ENCODE measurements around the gene DET1. TPM values are rescaled to one million over a fixed set of nuclear protein-coding genes. Genes with fewer than 3 reads are reported as not detected.
"Not testable (repeated sequence)": the region's sequence is repeated elsewhere in the genome, so short reads cannot be mapped to it uniquely, and the experiment has no call there.

DET1 gene
- 7.6 TPM for total RNA-seq
- long read RNA-seq, partial matches to known transcripts = 2 of 15 reads
- long read RNA-seq, other reads (novel, unspliced or antisense) = 4 of 15 reads

GRCh38 chr15:88546248-88547129 is at the start of gene DET1:
Gene DET1, minus strand, starts transcription at chr15:88546681. Its CDS starts 14,976 bp downstream, at chr15:88531705.
- peak; percentile 98 for ATAC-seq
- peak; percentile 95 for DNase-seq
- intact Hi-C loops (cut with micrococcal nuclease) = no loop called here

GRCh38 chr15:88591384-88591783 is 44.9 kb upstream of the DET1 start:
- DNase-seq (no peak), ATAC-seq (no peak)
- intact Hi-C loops (cut with micrococcal nuclease) = no loop called here

DNA sequence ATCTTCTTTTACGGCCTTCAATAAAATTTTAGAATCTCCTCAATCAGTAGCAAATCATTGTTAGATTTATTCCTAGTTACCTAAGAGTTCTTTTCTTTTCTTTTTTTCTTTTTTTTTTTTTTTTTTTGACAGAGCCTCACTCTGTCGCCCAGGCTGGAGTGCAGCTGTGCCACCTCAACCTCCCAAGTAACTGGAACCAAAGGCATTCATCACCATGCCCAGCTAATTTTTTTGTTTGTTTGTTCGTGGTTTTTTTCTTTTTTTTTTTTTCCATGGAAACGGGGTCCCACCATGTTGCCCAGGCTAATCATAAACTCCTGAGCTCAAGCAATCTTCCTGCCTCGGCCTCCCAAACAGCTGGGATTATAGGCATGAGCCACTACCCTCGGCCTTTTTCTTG is 44.3 kb upstream of the DET1 start:
- DNase-seq = no peak
- no peak for ATAC-seq
- intact Hi-C loops (cut with micrococcal nuclease) = no loop called here

DNA sequence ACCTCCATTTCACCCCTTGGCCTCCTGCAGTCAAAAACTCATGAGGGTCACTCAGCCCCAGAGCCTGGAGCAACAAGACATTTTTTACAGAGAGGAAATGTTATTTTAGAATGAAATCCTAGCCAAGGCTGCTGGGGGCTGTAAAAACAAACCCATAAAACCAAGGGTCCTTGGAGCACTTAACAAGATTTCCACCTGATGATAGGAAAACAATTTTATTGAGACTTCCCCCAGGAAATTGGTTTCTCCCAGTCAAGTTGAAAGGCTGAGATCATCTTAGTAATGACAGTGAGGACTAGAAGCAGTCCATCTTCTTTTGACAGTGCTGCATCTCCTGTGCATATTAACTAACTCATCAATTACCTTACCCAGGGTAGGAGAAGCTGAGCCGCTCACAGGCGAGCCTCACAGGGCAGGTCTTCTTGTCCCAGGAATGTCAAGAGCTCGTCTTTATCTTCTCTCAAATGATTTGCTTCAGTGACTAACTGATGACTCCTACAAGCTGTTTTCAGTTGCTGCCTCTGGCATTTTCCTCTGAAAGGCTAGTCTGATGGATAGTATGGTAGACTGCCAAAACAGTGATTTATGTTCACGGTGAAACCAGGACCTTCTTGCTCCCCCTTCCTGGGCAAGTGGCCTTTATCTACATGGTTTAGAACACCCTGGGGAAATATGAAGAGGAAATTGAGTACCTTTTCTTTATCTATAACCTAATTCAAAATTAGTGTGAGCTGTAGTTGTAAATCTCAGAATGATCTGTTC is 40.1 kb upstream of the DET1 start:
- no peak for ATAC-seq
- DNase-seq = no peak
- intact Hi-C loops (cut with micrococcal nuclease) = no loop called here

GRCh38 chr15:88580532-88580931 is 34.1 kb upstream of the DET1 start:
- DNase-seq (no peak), ATAC-seq (no peak)
- intact Hi-C loops (cut with micrococcal nuclease) = no loop called here

DNA sequence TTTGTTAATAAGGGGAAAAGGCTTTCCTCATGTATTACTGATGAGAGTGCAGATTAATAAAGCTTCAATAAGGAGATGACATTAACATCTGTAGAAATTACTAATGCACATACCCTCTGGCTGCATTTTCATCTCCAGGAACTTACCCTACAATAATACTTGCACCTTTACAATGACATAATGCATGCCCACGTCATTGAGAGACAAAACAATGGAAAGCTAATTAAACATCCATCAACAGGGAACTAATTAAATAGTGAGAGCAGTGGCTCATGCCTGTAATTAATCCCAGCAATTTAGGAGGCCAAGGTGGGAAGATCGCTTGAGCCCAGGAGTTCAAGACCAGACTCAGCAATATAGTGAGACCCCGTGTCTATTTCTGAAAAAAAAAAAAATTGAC is 32.8 kb upstream of the DET1 start:
- ATAC-seq = no peak
- no peak for DNase-seq
- intact Hi-C loops (cut with micrococcal nuclease) = no loop called here

GRCh38 chr15:88574655-88575054 is 28.2 kb upstream of the DET1 start:
- ATAC-seq (no peak), DNase-seq (no peak)
- intact Hi-C loops (cut with micrococcal nuclease) = no loop called here

GRCh38 chr15:88574077-88574476 is 27.6 kb upstream of the DET1 start:
- DNase-seq (no peak), ATAC-seq (peak; percentile 73)
- intact Hi-C loops (cut with micrococcal nuclease) = no loop called here

DNA sequence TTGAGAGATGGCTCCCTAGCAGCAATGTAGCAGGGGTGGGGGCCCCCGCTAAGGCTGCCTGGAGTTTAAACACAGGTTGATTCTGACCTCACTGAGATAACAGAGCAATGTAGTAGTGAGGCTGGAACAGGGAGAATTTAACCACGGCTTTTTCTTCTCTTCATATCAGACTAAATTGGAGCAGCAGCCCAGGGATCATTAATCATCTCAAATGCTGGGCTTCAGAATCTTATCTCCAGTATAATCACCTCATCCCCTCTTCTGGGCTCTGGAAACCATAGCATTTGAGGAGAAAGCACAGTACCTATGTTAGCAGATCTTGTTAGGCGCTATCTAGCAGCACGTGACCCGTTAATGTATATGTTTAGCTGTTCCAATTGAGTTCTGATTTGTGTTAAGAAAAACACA is 25.4 kb upstream of the DET1 start:
- intact Hi-C loops (cut with micrococcal nuclease) = loop anchor here (2.0 kb wide), 1 partner anchor 73 kb away; no protein-coding TSS in a partner anchor
- ATAC-seq (peak; percentile 24), DNase-seq (no peak)

GRCh38 chr15:88571153-88571851 is 24.8 kb upstream of the DET1 start:
- intact Hi-C loops (cut with micrococcal nuclease) = loop anchor here (2.0 kb wide), 1 partner anchor 73 kb away; no protein-coding TSS in a partner anchor
- DNase-seq (peak; percentile 76), ATAC-seq (peak; percentile 93)

GRCh38 chr15:88568589-88568988 is 22.1 kb upstream of the DET1 start:
- no peak for ATAC-seq
- intact Hi-C loops (cut with micrococcal nuclease) = no loop called here

GRCh38 chr15:88564741-88565140 is 18.3 kb upstream of the DET1 start:
- ATAC-seq (no peak), DNase-seq (no peak)
- intact Hi-C loops (cut with micrococcal nuclease) = no loop called here

More at GRCh38 chr15:88568589-88568988, 22.1 kb upstream of the DET1 start:
- no peak for DNase-seq

DNA sequence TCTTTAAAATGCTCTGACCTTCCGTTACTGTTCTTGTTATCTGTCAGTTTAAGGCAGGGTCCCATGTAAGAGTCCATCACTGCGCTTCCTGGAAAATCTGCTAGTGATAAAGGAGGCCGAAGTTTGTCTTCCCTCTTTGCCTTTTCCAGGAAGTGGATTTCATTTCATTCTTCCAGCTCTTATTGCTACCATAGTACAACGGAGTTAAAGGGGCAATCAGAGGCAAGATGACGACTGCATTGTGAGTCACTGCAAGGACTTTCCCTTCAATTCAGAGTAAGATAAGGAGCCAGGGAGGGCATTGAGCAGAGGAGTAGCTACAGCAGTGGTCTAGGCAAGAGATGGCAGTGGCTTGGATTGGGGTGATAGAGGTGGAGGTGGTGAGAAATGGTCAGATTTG is 17.2 kb upstream of the DET1 start:
- no peak for ATAC-seq

GRCh38 chr15:88559565-88559964 is 13.1 kb upstream of the DET1 start:
- DNase-seq; ATAC-seq; intact Hi-C loops (cut with micrococcal nuclease): not testable (repeated sequence)

More for the DNA sequence above, 17.2 kb upstream of the DET1 start:
- intact Hi-C loops (cut with micrococcal nuclease) = no loop called here
- DNase-seq = no peak

- DNase-seq; ATAC-seq; intact Hi-C loops (cut with micrococcal nuclease): not testable (repeated sequence)
Measured at GRCh38 chr15:88558026-88558425, 11.5 kb upstream of the DET1 start.

GRCh38 chr15:88548009-88548408 is 1.5 kb upstream of the DET1 start:
- DNase-seq; intact Hi-C loops (cut with micrococcal nuclease); ATAC-seq: not testable (repeated sequence)

DNA sequence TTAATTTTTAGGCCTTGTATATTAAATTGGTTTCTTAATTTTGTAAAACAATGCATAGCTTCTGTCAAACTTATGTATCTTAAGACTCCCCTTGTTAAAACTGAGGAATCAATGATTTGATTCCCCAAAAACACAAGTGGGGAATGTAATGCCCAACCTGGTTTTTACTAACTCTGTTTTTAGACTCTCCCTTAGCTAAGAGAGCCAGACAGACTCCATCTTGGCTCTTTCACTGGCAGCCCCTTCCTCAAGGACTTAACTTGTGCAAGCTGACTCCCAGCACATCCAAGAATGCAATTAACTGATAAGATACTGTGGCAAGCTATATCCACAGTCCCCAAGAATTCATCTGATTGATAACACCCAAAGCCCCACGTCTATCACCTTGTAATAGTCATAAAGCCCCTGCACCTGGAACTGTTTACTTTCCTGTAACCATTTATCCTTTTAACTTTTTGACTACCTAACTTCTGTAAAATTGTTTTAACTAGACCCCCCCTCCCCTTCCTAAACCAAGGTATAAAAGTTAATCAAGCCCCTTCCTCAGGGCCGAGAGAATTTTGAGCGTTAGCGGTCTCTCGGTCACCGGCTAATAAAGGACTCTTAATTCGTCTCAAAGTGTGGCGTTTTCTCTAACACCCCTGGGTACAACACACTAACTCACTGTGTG is 768 bp downstream of the DET1 start:
- DNase-seq; ATAC-seq; intact Hi-C loops (cut with micrococcal nuclease): not testable (repeated sequence)

GRCh38 chr15:88543065-88543776 is 3.3 kb downstream of the DET1 start:
- intact Hi-C loops (cut with micrococcal nuclease) = no loop called here
- DNase-seq (no peak), ATAC-seq (no peak)

All from left ventricle myocardium superior (tissue), 1 donor.